Measurements from ENCODE around the gene RNF208. TPM values are rescaled to one million over a fixed set of nuclear protein-coding genes. Genes with fewer than 3 reads are reported as not detected.

Gene RNF208
- total RNA-seq, 4 donors from 2014 or later: 0.88 to 2.4 (median 1.9) TPM; not detected in 1

GRCh38 chr9:137237759-137238726, 16.0 kb upstream of the RNF208 start:
- TF ChIP-seq CTCF (IDR thresholded peaks at IDR 0.05; ENCODE audit: low read depth): no peak

DNA sequence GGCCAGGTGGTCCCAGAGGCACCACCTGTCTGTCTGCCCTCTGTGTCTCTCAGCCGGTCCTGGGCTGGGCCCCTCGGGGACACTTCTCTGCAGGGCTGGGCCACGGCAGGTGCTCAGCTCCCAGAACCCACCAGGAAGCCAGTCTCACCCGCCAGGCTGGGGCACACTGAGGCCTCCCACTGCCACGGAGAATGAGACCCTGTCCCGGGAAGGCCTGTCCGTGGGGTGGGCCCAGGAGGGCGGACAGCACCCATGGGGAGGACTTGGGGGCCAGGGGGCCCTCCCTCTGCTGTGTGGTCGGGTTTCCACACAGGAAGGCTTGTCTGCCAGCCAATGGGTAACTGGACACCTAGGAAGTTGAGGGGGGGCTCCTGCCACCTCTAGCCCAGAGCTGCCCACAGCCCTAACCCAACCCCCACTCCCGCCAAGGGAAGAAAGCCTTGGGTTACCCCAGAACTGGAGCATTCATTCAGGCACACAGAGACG, 14.9 kb upstream of the RNF208 start:
- no peak for TF ChIP-seq CTCF (IDR thresholded peaks at IDR 0.05; ENCODE audit: low read depth)

DNA sequence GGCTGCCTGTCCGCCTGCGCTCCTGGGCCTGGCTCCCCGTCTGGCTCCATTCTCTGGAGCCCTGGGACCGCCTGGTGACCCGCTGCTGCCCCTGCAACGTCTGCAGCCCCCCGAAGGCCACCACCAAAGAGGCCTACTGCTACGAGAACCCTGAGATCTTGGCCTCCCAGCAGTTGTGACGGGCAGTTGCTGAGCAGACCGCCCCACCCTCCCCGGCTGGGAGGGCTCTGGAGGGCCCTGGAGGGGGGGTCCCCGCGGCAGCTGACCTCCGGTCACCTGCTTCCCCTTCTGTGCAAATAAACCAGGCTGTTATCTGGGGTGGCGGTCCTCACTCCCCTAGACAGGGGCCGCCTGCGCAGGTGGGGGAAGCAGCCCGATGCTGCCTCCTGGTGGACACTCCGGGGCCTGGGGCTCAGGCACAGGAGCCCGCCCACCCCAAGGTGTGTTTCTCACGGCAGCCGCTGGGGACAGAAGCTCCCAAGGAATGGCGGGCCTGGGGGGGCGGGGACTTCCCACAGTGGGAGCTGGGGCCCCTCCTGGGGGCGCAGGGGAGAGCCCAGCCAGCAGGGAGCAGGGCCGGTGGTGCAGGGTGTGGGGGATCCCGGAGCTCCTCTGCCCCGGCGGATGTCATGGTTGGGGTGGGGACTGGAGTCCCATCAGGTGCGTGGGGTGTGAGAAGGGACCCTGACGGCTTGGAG, 14.3 kb upstream of the RNF208 start:
- TF ChIP-seq CTCF (IDR thresholded peaks at IDR 0.05; ENCODE audit: low read depth): no peak

DNA sequence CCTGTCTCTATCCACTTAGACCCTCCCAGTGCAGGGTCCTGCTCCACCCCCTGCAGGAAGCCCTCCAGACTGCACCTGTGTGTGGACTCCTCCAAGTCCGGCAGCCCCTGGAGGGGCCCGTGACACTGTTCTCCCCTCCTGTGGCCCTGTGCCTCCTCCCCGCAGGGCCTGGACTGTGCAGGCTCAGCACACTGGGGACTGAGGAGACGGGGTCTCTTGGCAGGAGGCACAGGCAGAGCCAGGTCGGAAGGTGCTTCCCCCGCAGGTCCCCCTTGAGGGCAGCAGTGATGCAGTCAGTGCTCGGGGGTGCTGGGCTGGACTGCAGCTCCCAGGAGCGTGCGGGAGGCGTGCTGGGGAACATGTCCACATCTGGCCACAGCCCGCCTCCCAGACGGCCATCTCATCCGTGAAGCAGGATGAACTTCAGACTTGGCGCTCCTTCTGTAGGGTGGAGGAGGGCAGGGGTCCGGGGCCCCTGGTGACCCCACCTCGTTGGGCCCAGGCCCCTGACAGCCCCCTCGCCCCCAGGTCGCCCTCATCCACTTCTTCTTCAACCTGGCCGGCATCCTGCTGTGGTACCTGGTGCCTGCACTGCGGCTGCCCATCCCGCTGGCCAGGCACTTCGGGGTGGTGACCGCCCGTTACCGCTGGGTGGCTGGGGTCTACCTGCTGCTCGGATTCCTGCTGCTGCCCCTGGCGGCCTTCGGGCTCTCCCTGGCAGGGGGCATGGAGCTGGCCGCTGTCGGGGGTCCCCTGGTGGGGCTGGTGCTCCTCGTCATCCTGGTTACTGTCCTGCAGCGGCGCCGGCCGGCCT, 13.6 kb upstream of the RNF208 start:
- TF ChIP-seq CTCF (IDR thresholded peaks at IDR 0.05; ENCODE audit: low read depth): no peak

DNA sequence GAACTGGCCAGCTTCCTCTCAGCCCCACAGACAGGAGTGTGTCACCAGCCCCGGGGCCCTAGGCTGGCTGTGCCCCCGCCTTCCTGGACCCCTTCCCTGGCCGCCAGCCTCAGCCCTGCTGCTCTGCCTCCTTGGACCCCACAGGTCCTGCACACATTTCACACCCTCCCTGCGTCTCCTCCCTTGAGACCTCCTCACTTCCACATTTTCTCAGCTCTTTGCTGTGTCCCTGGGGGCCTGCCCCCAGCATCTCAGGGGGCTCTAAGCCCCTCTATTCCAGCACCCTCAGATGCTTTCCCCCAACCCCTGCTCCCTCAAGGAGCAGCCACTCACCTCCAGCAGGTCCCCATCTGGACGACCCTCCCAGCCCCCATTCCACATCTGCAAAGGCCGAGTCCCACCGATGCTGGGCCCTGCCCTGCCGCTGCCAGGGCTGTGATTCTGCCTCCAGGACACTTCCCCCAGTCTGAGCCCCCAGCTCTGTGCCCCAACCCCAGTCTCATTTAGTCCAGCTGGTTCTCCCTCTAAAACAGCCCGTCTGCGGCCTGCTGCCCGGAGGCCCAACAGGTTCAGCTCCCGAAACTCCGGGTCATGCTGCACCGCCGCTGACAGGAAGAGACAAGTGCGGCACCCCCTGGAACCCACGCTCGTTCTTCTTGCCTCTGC, 12.9 kb upstream of the RNF208 start:
- TF ChIP-seq CTCF (IDR thresholded peaks at IDR 0.05; ENCODE audit: low read depth): no peak

DNA sequence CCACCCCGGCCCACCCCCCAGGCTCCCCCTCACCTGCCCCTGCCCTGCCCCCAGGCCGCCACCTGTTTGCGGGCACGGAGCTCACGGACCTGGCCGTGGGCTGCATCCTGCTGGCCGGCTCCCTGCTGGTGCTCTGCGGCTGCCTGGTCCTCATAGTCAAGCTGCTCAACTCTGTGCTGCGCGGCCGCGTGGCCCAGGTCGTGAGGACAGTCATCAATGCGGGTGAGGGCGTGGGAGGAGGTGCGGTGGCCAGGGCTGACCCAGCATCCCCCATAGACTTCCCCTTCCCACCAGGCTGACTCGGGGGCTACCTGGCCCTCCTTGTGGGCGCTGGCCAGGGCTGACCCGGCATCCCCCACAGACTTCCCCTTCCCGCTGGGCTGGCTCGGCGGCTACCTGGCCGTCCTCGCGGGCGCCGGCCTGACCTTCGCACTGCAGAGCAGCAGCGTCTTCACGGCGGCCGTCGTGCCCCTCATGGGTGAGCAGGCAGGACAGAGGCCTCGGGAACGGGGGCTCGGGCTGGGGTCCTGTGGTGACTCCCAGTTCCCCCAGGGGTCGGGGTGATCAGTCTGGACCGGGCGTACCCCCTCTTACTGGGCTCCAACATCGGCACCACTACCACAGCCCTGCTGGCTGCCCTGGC, 12.1 kb upstream of the RNF208 start:
- no peak for TF ChIP-seq CTCF (IDR thresholded peaks at IDR 0.05; ENCODE audit: low read depth)
